SK-N-MC (cell line): ENCODE results near the gene ALAD.

Experiments
- EZH2 ChIP-seq: fragments of 200-600 bp; sonication (generic); IDR thresholded peaks from one replicate; pipeline ENCODE4 v1.6.1; 2017; ENCODE audit warnings: antibody characterized with exemption
- POLR2AphosphoS5 ChIP-seq: IDR thresholded peaks from 2 replicates; pipeline ENCODE4 v1.6.1; 2012; ENCODE audit warnings: mild to moderate bottlenecking, low read depth, low read length, borderline replicate concordance

DNA sequence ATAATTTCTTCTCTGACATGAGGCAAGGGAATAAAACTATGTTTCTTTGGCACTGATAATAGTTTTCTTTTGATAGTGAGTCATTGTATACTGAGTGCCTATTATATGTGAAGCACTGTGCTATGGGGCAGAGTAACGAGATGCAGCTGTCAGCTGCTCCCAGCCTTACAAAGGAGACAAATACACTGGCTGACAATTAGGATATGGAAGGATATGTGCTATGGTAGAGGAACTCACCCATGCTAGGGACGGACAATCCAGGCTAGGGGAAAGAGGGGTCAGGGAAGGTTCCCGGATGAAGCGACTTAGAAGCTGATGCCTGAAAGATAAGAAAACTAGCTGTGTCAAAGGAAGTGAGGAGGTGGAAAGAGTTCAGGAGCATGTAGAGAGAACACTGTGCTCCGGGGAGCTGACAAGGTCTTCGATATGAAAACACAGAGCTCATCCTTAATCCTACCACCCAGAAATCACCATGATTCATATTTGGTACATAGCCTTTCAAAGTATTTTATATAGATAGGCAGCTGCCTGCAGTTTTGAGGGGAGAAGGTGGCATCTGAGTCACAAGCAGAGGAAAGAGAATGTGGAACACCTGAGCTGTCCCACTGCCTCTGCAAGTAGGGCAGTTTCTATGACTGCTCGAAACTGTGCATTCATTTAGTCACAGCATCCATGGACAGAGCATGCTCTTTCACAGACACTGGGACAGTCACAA lies 39.6 kb downstream of the ALAD start:
- TF ChIP-seq EZH2 (no peak), POLR2AphosphoS5 (no peak)
